D341Med (cell line): Measurements from ENCODE around the gene DNAAF2.
A peak's percentile ranks its signal among the peaks of the same experiment; 100 is the strongest.
"Not testable (repeated sequence)": the region's sequence is repeated elsewhere in the genome, so short reads cannot be mapped to it uniquely, and the experiment has no call there.

ENCODE experiments used
- DNase-seq: peaks from one replicate; pipeline ENCODE4 v3.0.0; 2012; ENCODE audit warnings: low spot score

Gene DNAAF2

GRCh38 chr14:49621114-49621881 lies 13.7 kb downstream of the DNAAF2 start:
- DNase-seq, result peak; percentile 79

- peak; percentile 98 for DNase-seq
These were observed 14.6 kb downstream of the DNAAF2 start, which contains the start of the genes MGAT2 and RPL36AL for GRCh38 chr14:49620182-49621113. TSS of gene MGAT2 (plus strand) at chr14:49620799. CDS start at chr14:49621269, 470 bp downstream. TSS of gene RPL36AL (minus strand) at chr14:49620626. CDS start at chr14:49619104, 1,522 bp downstream.

GRCh38 chr14:49619730-49620129 lies 15.3 kb downstream of the DNAAF2 start:
- DNase-seq, result no peak

DNA sequence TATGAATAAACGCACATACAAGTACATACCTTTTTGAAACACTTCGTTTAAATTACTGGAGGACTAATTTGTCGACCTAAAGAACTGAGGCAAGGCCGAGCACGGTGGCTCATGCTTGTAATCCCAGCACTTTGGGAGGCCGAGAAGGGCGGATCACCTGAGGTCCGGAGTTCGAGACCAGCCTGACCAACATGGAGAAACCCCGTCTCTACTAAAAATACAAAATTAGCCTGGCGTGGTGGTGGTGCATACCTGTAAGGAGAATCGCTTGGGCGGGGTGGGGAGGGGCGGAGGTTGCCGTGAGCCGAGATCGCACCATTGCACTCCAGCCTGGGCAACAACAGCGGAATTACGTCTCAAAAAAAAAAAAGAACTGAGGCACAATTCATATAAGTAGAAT lies 15.8 kb downstream of the DNAAF2 start:
- not testable (repeated sequence) for DNase-seq

GRCh38 chr14:49617852-49618519 lies 17.1 kb downstream of the DNAAF2 start:
- DNase-seq, result no peak

DNA sequence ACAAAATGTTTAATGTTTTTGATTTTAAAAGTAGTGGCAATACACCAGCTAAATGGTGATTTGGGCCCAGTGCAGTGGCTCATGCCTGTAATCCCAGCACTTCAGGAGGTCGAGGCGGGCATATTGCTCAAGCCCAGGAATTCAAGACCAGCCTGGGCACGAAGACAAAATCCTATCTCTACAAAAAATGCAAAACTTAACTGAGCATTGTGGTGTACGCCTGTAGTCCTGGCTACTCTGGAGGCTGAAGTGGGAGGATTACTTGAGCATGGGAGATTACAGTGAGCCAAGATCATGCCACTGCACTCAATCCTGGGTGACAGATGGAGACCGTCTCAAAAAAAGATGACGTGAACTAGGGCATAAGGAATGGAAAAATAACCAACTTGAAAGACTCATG lies 19.3 kb downstream of the DNAAF2 start:
- DNase-seq, result no peak

- no peak for DNase-seq
These were observed 20.8 kb downstream of the DNAAF2 start for GRCh38 chr14:49614196-49614595.

GRCh38 chr14:49612671-49613070 lies 22.4 kb downstream of the DNAAF2 start:
- no peak for DNase-seq

GRCh38 chr14:49612251-49612650 lies 22.8 kb downstream of the DNAAF2 start:
- DNase-seq, result no peak

DNA sequence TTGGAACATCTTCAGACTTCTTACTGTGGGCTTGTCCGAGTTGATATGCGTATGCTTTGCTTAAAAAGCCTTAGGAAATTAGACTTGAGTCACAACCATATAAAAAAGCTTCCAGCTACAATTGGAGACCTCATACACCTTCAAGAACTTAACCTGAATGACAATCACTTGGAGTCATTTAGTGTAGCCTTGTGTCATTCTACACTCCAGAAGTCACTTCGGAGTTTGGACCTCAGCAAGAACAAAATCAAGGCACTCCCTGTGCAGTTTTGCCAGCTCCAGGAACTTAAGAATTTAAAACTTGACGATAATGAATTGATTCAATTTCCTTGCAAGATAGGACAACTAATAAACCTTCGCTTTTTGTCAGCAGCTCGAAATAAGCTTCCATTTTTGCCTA lies 27.5 kb downstream of the DNAAF2 start:
- no peak for DNase-seq

DNA sequence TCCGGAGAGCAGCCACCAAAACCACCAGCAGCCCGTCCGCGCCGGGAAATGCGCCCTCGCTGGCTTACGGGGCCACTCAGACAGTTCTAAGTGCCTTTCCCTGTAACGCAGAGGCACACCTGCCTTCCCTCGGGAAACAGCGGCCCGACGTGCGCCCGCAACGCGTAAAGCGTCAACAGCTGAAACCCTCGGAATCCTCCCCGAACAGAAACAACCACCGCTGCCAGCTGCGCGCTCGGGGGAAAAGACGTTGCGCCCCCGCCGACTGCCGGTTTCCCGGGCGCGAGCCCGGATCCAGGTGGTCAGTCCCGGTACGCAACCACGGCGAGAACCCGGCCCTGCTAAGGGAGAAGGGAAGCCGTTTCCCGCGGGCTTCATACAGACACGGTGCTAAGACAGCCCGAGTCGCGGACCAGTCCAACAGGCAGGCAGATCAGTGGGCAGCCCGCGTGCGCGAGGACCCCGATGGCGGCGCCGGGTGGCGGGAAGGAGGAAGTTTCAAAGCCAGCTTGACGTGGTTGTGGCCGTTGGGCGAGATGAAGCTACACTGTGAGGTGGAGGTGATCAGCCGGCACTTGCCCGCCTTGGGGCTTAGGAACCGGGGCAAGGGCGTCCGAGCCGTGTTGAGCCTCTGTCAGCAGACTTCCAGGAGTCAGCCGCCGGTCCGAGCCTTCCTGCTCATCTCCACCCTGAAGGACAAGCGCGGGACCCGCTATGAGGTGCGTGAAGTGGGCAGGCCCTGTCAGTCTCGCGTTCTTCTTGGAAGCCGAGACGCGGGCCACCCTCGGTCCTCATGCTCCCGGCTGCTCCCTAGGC lies 36.4 kb downstream of the DNAAF2 start, which contains the start of gene LRR1:
TSS of gene LRR1 (plus strand) at position 456 of the 816 bp plus-strand sequence. CDS start at position 537, 81 bp downstream.
- peak; percentile 89 for DNase-seq

GRCh38 chr14:49598189-49598484 lies 36.9 kb downstream of the DNAAF2 start:
- no peak for DNase-seq

GRCh38 chr14:49594347-49595091 lies 40.5 kb downstream of the DNAAF2 start:
- no peak for DNase-seq

DNA sequence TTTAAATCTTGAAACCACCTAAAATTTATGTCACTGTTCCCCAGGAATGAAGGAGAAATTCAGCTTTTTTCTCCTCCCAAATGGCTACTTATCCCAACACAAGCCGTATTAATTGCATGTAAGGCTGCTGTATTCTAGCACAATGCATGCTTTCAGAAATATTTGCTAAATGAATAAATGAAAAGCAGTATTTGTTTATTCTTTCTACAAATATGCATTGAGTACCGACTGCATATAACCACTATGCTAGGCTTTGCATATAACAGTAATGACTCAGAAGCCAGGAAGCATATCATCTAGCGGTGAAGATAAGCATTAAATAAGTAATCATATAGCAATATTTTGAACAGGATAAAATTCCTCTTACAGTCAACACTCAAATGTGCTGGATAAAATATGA lies 42.0 kb downstream of the DNAAF2 start:
- DNase-seq, result no peak

DNA sequence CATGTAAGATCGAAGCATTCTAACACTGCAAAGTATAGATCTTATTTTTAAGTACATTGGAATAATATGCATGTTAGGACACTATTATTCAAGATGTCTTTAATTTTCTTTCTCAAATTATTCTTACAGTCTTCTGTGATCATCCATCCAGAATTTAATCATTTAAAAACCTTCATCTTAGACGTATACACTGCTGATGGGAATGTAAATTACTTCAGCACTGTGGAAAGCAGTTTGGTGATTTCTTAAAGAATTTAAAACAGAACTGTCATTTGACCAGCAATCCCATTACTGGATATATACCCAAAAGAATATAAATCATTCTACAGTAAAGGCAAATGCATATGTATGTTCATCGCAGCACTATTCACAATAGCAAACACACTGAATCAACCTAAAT lies 45.7 kb downstream of the DNAAF2 start:
- DNase-seq, result no peak

DNA sequence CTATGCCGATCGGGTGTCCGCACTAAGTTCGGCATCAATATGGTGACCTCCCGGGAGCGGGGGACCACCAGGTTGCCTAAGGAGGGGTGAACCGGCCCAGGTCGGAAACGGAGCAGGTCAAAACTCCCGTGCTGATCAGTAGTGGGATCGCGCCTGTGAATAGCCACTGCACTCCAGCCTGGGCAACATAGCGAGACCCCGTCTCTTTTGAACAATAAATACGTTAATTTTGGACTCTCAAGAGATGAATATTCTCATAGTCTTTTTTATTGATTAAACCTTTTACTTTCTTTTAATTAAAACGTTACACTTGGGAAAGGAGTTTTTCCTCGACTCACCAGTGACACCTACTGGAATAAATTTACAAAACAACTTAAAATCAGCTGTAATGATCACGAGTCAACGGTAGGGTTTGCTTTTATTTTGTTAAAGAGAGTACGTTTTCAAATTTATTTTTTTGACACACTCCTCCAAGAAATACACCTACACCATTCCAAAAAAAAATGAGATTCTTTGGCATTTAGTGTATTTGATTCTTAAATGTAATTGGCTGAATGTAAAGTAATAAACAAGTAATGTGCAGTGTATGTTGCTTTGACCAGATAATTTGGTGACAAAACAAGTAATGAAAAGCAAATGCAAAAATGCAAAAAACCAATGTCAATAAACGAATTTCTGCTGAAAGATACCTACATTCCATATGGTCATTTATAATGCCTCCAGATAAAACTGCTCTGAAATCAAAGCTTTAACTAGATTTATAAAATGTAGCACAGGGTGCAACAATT lies 48.2 kb downstream of the DNAAF2 start:
- DNase-seq, result peak; percentile 43

- DNase-seq, result peak; percentile 94
These were observed 49.0 kb downstream of the DNAAF2 start, which contains the start of gene RPS29 for GRCh38 chr14:49585803-49586672. TSS of gene RPS29 (minus strand) at chr14:49586380. CDS start at chr14:49586346, 34 bp downstream.

GRCh38 chr14:49584981-49585640 lies 49.9 kb downstream of the DNAAF2 start:
- not testable (repeated sequence) for DNase-seq
